HepG2 (cell line): Measurements from ENCODE around the gene RFFL. TPM values are rescaled to one million over a fixed set of nuclear protein-coding genes. Genes with fewer than 3 reads are reported as not detected.

Experiments
- ARID2 ChIP-seq: sonication (generic); formaldehyde crosslinking; IDR thresholded peaks from 2 replicates; pipeline ENCODE4 v1.8.1; 2022; ENCODE audit warnings: mild to moderate bottlenecking, missing genetic modification reagents, borderline replicate concordance
- EP300 ChIP-seq, 3 experiments: sonication (generic) in 1 of 3; formaldehyde crosslinking in 1 of 3; IDR thresholded peaks; 2 replicates each; pipeline versions ENCODE4 v1.5.1 to v1.6.1; 2011 to 2020; ENCODE audit warnings: low read depth in 2 of 3, low read length in 2 of 3, borderline replicate concordance in 1 of 3, improper control_type of control experiment in 1 of 3, mild to moderate bottlenecking in 1 of 3, missing genetic modification reagents in 1 of 3, moderate library complexity in 1 of 3
- FOXK2 ChIP-seq: fragments of 450-650 bp; IDR thresholded peaks from 2 replicates; pipeline ENCODE4 v1.6.1; 2016
- HNF4G ChIP-seq, 2 experiments: sonication (generic) in 1 of 2; formaldehyde crosslinking in 1 of 2; IDR thresholded peaks; 2 replicates each; pipeline versions ENCODE4 v1.4.0 to v1.6.1; 2011 to 2020; ENCODE audit warnings: borderline replicate concordance in 2 of 2, low read depth in 2 of 2, mild to moderate bottlenecking in 2 of 2, low read length in 1 of 2, missing genetic modification reagents in 1 of 2, moderate library complexity in 1 of 2
- ZNF142 ChIP-seq: sonication (generic); formaldehyde crosslinking; IDR thresholded peaks from 2 replicates; pipeline ENCODE4 v1.4.0; 2020; ENCODE audit warnings: missing genetic modification reagents
- ZNF773 ChIP-seq: sonication (generic); formaldehyde crosslinking; IDR thresholded peaks from 2 replicates; pipeline ENCODE4 v1.4.0; 2020; ENCODE audit warnings: missing genetic modification reagents, borderline replicate concordance
- polyA plus RNA-seq, 8 experiments: library from polyadenylated mRNA; depleted of rRNA in 3 of 8; stranded (reverse) in 7 of 8; unstranded in 1 of 8; fragments of >200 nt; fragmentation: Illumina TruSeq in 4 of 8; extraction: Trizol in 4 of 8; gene quantifications; 2 replicates each; pipeline versions ENCODE4 v1.2.1 to v1.2.3, GENCODE V29; 2011 to 2016; ENCODE audit warnings: low read depth in 4 of 8, missing spikeins in 1 of 8, mixed read lengths in 1 of 8; ENCODE audit not compliant: insufficient read depth in 1 of 8
- total RNA-seq, 5 experiments: library from RNA; depleted of rRNA; stranded (reverse); fragments of >200 nt; fragmentation: Illumina TruSeq; extraction: Trizol; gene quantifications; 2 replicates each; pipeline ENCODE4 v1.2.3, GENCODE V29; 2016; ENCODE audit warnings: low read depth in 1 of 5

Gene RFFL
- total and polyA plus RNA-seq, 2 of the 13 experiments (the other 11 are each of a cell fraction or from before 2014, with no cell fraction given): 24.3 to 48.6 TPM

GRCh38 chr17:35079547-35080423 lies 16.3 kb upstream of the RFFL start (continued):
- no peak for TF ChIP-seq ZNF142
- peak; percentile 37; the same call in 1 of the 2 replicates for TF ChIP-seq FOXK2
- no peak for TF ChIP-seq ARID2 (CRISPR knock-in tag)
- peak; percentile 23; the same call in 1 of the 2 replicates for TF ChIP-seq HNF4G (IDR thresholded peaks at IDR 0.05; ENCODE audit: borderline replicate concordance, low read depth, low read length)
- no peak for TF ChIP-seq HNF4G (CRISPR knock-in tag; IDR thresholded peaks at IDR 0.05; ENCODE audit: borderline replicate concordance, low read depth)
- peak in 1 of 2 experiments; percentile 74; a peak in 2 of 4 replicates for TF ChIP-seq EP300 (IDR thresholded peaks at IDR 0.05; ENCODE audit: low read depth in 2 of 2, low read length in 2 of 2)
- TF ChIP-seq EP300 (CRISPR knock-in tag; IDR thresholded peaks at IDR 0.05; ENCODE audit: borderline replicate concordance): no peak
- no peak for TF ChIP-seq ZNF773 (CRISPR knock-in tag)
